NCI-H510A (cell line): ENCODE measurements around the gene ASTN2.

Experiments
- DNase-seq: peaks from one replicate; lab custom pipeline; 2025; lab: John Stamatoyannopoulos, UW

ASTN2 gene

GRCh38 chr9:116741086-116741740 is 673.6 kb downstream of the ASTN2 start:
- DNase-seq = no peak

DNA sequence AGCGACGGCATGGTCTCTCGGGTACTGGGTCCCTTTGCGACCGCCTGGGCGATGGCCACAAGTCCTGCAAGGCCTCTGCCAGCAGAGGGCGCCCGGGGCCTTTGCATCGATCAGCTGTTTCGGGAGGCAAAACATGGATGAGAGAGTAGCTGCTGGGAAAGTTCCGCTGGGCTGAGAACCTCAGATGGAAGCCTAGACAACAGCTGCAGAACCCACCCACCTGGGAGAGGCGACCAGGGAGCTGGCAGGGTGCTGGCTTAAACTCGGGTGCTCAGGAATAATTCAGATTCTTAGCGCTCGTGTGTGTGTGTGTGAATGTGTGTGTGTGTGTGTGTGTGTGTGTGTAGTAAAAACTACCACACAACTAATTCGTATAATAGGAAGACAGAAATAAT is 677.7 kb downstream of the ASTN2 start:
- peak; percentile 55 for DNase-seq

DNA sequence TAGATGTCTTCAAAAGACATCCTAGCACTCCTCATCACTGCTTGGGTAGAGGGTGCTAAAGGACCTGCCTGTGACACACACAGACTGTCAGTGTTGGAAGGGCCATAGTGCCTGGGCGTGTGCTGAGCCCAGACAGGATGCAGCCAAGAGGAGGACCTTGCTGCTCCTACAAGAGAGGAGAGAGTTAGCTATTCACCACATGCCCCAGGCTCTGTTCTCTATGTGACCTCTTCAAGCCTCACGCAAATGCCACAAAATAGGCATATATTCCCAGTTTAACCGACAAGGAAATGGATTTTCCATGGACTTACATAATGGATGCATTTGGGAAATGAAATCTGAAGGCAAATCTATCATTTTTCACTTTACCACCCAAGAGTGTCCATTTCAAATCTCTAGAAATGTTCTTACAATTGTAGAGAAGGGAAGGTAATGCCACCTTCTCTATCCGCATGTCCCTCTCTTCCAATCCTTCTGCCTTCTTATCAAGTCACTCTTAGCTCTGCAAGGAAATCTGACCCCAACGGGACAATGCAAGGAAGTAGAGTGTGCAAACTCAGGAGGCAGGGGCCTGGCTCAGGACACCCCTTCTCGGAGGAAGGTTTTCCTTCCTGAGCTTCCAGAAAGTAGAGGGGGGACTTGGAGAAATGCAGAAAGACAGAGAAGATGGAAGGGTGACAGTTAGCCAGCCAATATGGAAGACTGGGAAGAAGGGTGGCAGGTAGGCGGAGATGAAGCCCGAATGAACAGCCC is 678.3 kb downstream of the ASTN2 start:
- no peak for DNase-seq

DNA sequence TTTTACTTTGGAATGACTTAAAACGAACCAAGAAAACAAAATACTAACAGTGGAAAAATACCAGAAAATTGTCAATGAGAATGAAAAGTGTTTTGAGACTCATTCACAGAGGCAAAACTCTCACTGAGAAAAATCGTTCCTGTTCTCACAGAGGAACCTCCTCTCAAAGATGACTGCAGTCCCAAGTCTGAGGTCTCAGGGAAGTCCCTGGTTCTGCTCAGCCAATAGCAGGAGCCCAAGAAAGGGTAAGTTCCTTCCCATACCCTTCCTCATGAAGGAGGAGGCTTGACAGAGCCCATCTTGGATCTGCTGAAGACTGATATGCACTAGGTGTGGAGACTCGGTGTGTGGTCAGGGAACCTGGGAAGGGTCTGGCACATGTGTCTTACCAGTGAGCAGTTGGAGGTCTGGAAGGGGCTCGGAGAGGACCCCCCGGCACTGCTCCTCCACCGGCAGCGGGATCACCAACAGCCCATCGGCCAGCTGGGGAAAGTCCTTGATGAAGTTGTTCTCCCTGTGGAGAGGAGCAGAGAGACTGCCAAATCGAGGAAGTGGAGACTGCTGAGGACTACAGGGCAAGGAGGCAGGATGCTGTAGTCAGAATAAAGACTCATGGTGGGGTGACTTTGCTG is 681.7 kb downstream of the ASTN2 start:
- DNase-seq = no peak

GRCh38 chr9:116726602-116727001 is 688.3 kb downstream of the ASTN2 start:
- no peak for DNase-seq

DNA sequence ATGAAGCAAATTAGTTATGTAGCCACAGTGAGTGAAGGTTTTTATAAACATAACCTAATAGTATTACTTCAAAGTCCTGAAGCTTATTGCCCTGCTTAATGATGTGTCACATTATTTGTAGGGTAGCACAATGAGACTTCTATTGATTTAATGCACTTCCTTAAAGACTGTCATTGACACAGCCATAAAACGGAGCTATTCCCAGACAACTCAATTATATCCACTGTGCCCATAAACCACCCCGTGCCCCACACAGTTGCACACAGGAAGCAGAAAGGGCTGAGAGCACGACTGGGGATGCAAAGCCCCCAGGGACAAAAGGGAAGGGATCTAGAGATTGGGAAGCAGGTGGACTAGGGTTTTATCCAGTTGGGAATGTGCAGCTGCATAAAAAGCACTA is 690.7 kb downstream of the ASTN2 start:
- DNase-seq = no peak

DNA sequence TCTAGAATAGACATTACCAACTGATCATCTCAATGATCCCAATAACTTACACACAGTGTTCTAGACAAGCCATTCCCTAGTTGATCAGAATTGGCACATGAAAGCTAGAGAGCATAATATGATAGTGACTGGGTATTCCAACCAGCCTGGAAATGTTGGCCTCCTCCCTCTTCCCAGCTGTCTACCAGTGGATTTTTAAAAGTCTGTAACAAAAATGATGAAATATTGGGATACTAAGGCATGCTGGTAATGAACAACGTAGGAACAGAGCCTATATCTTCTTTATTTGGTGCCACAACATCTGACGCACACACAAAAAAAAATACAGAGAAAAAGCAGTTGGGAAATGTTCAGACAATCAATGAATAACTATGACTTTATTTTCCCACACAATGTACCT is 692.9 kb downstream of the ASTN2 start:
- DNase-seq = no peak

GRCh38 chr9:116721411-116721810 is 693.4 kb downstream of the ASTN2 start:
- DNase-seq = no peak

DNA sequence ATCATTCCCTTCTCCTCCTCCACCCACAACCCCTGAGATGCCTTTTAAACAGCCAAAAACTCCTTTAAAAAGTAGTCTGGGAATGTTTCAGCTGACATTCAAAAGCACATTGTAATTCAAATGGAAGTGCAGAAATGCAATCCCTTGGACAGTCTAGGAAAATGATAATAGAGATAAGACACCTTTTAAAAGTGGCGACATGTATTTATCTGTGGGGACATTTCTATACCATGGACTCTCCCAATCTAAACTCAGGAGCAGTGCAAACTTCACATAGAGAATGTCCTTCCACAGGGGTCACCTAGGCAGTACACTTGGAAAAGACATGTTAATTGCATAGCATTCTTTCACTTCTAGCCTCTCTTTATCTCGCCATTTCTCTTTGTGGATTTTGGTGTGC is 694.7 kb downstream of the ASTN2 start:
- DNase-seq = no peak

DNA sequence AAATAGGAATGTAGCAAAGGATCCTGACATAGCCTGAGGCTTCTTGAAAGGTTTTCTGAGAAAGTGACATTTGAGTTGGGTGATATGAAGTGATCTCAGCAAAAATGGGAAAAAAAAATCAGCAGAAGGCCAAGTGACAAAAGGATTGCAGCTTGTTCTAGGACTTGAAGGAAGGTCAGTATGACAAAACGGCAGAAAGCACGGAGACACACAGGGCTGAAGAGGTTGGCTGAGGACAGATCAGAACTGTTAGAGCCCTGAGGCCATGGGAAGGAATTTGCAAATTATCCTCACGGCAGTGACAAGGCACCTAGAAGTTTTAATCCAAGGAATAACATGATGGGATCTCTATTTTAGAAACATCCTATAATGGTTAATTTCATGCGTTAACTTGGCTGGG is 696.7 kb downstream of the ASTN2 start:
- no peak for DNase-seq

- DNase-seq = no peak
Observed at GRCh38 chr9:116717150-116717549, 697.7 kb downstream of the ASTN2 start.

DNA sequence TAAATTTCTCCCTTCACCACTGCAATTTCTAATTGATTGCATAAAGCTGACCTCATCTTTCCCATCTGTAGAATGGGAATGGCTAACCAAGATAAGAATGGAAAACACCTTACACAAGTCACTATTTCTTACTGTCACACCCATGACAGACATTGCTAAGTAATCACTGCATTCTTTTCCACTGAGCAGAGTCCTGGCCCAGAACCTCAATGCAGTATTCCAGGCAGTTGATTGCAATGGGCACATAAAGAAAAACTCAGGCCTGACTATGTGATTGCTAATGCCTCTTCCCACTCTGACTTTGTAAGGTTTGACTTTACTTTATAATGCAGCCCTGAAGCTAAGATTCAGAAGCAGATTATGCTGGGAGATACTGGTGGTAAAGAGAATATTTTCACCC is 698.4 kb downstream of the ASTN2 start:
- DNase-seq = no peak

- DNase-seq = no peak
Observed at GRCh38 chr9:116715751-116716150, 699.1 kb downstream of the ASTN2 start.

DNA sequence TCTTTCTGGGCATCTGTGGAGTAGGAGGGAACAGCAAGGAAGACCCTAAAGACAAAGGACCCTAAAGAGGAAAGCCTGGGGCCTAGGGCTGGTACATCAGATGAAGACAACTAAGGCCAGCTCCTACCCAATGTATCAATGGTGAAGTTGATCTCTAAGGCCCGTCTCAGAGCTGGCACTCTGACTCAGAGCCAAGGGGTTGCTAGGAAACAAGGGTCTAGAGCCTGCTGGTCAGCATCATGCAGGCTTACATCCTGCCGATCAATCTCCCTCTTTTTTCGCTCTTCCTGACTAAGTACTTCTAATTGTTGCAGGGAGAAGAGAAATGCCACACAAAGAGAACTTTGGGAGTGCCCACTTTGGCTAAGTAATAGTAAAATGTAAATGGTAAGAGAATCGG is 701.6 kb downstream of the ASTN2 start:
- DNase-seq = peak; percentile 2

GRCh38 chr9:116712781-116713180 is 702.1 kb downstream of the ASTN2 start:
- DNase-seq = no peak

DNA sequence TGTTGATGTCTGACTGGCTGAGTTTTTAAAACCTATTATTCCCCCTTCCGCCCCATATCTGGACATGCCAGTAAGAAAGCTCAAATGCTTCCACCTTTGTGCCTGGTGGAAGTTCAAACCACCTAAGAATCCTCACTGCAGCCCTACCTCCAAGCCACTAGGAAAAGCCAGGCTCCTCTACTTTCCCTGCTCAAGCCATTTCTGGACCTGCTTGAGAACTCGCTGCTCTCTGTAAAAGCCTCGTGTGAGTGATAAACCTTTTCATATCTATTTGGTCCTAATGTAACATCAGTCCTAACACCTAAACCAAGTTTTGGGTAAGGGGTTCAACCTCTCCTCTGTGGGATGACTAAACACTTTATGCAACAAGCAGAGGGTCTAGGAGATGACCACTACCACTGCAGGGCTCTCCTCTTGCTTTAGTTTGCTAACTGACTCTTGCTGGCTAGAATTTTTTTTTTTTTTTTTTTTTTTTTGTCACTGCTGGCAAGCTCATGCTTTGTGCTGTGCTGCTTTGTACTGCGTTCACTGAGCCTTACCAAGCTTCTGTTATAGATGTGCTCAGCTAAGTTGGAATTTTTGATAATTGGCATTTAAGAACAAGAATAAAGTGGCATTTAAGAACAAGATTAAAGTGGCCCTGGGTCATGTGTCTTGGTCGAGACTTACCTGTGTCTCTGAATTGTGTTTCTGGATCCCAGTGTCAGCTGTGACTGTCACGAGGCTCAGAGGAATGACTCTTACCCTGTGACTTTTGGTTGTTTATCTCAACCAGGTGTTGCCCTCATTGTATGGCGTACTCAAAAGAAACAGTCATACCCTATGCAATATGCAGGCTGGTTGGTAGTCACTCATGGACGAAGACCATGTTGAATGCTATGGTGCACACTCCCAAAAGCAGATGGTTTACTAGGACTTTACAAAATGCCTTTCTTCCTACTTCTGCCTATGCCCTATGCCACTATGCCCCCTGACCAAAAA is 708.3 kb downstream of the ASTN2 start:
- no peak for DNase-seq

DNA sequence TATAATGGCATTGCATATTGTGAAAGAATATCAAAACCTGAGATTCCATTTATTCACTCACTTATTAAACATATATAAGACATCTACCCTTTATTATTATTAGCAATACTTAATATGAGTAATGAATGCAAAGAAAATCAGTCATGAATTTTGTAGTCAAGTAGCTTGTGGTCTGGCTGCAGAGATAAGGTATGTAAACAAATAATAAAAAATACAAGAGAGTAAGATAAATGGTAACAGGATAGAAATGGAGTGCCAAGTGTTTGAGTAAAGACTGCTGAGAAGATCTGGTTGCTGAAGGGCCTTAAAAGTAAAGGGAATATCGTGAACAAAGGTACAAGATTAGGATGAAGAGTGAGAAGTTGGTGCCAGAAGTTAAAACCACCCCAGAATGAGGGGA is 709.3 kb downstream of the ASTN2 start:
- DNase-seq = no peak

DNA sequence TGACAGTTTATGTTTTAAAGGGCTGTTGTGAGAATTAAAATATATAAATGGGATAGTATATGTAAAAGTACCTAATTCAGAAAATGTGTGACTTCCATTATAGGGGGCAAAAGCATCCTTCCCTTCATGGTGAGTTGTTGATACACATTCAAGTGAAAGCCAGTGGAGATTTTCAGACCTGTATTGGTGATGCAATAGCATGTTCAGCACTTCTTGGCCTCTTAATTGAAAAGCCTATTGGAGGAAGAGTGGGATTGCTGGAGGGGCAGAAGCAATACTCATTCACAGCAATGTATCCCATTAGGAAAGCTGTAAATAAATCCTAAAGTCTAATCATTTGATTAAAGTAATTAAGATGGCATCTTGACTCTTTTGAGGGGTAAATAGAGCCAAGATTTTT is 710.4 kb downstream of the ASTN2 start:
- DNase-seq = no peak

DNA sequence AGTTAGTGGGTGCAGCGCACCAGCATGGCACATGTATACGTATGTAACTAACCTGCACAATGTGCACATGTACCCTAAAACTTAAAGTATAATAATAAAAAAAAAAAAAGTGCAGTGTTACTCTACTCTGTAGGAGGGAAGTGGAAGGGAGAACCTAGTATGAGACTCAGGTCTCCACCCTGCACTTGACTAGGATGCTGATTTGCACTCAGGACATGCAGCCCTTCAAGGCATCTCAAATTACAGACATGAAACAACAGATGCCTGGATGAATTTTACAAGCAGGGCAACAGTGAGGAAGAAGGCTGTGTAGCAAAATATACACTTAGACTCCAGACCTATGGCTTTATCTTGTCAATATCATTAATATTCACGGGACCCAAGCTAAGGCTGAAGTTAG is 711.2 kb downstream of the ASTN2 start:
- DNase-seq = no peak

- no peak for DNase-seq
Observed at GRCh38 chr9:116701940-116702642, 712.8 kb downstream of the ASTN2 start.
